HFFc6 (cell line): ENCODE measurements around the gene XPO6. TPM values are rescaled to one million over a fixed set of nuclear protein-coding genes. Genes with fewer than 3 reads are reported as not detected.

Source experiments
- DNase-seq: peaks from one replicate; pipeline ENCODE4 v3.0.0-alpha.2; 2018
- H3K27ac Mint-ChIP-seq: 2 replicates; pipeline ENCODE4 v1.8.0; 2020; ENCODE audit warnings: mild to moderate bottlenecking, mixed read lengths
- H3K27me3 Mint-ChIP-seq: 2 replicates; pipeline ENCODE4 v1.8.0; 2021; ENCODE audit warnings: mild to moderate bottlenecking, moderate library complexity, mixed read lengths; ENCODE audit not compliant: insufficient read depth
- H3K36me3 Mint-ChIP-seq: 2 replicates; pipeline ENCODE4 v1.8.0; 2021; ENCODE audit warnings: low read depth, mixed read lengths
- H3K4me1 Mint-ChIP-seq: 2 replicates; pipeline ENCODE4 v1.8.0; 2020; ENCODE audit warnings: low read depth, mixed read lengths
- H3K4me3 Mint-ChIP-seq: 2 replicates; pipeline ENCODE4 v1.8.0; 2020; ENCODE audit warnings: mild to moderate bottlenecking, moderate library complexity, mixed read lengths
- H3K9me3 Mint-ChIP-seq: 2 replicates; pipeline ENCODE4 v1.8.0; 2020; ENCODE audit warnings: mild to moderate bottlenecking, mixed read lengths
- CTCF ChIP-seq: fragments of 200-600 bp; sonication (generic); IDR thresholded peaks from 2 replicates; pipeline ENCODE4 v1.5.0; 2021; ENCODE audit warnings: antibody characterized with exemption, mild to moderate bottlenecking
- total RNA-seq, 6 experiments: library from RNA; stranded (reverse); fragmentation: NEBNext Ultra II Directional; extraction: Animal tissue kit (Norgen Biotek cat#: 25700); gene quantifications; 2 replicates in 1 of 6; 3 replicates in 5 of 6; pipeline ENCODE4 v1.2.3, GENCODE V29; 2021

The XPO6 gene
- total RNA-seq, 6 experiments from 2014 or later: 161 to 200 (median 173) TPM

GRCh38 chr16:28052274-28053128 lies 159.3 kb downstream of the XPO6 start:
- no peak for DNase-seq
- peaks cover 16% of the 10 kb centered on the region for H3K27me3 Mint-ChIP-seq
- peaks cover 7% of the 10 kb centered on the region; the same call in 1 of the 2 replicates for H3K4me1 Mint-ChIP-seq
- peaks cover 6% of the 10 kb centered on the region for H3K9me3 Mint-ChIP-seq
- H3K4me3 Mint-ChIP-seq: no peak overlapping the region
- H3K36me3 Mint-ChIP-seq: peaks cover 5% of the 10 kb centered on the region; the same call in 1 of the 2 replicates
- no peak for TF ChIP-seq CTCF
- H3K27ac Mint-ChIP-seq: no peak overlapping the region

- DNase-seq: no peak
- Mint-ChIP-seq H3K4me3 (no peak overlapping the region), H3K36me3 (peaks cover 5% of the 10 kb centered on the region; the same call in 1 of the 2 replicates), H3K27me3 (peaks cover 10% of the 10 kb centered on the region), H3K4me1 (peaks cover 7% of the 10 kb centered on the region; the same call in 1 of the 2 replicates), H3K27ac (no peak overlapping the region), H3K9me3 (peaks cover 6% of the 10 kb centered on the region)
- no peak for TF ChIP-seq CTCF
Observed at GRCh38 chr16:28051486-28051885, 160.3 kb downstream of the XPO6 start.

Other genes starting within 250 kb of the XPO6 start
- not detected for gene GSG1L, start 148.3 kb downstream of the XPO6 start, total RNA-seq
- gene SBK1, start 80.6 kb upstream of the XPO6 start, total RNA-seq: not detected
- 1 to 10 TPM in 1 of 6 experiments, under 1 TPM in 4, not detected in 1; 0.20 to 1.0 (median 0.27) TPM for gene NPIPB6, start 151.5 kb upstream of the XPO6 start, total RNA-seq
- 10 to 100 TPM in 5 of 6 experiments, 1 to 10 TPM in 1; 6.7 to 69.3 (median 45.5) TPM for gene EIF3CL, start 191.9 kb upstream of the XPO6 start, total RNA-seq